ENCODE measurements around the gene GRM7. TPM values are rescaled to one million over a fixed set of nuclear protein-coding genes. Genes with fewer than 3 reads are reported as not detected.

GRM7 gene
- total RNA-seq, 1 experiment from 2014 or later, result 0.28 TPM

- no peaks in the 10 kb centered on the region for H3K36me3 Mint-ChIP-seq (ENCODE audit: insufficient read depth in 1 of 3, low read depth in 3 of 3)
- Histone ChIP-seq H2BK5ac (ENCODE audit: insufficient read length, low read length) (no peak overlapping the region), H3K27ac (ENCODE audit: insufficient read length, low read depth, low read length) (no peak overlapping the region), H3K4me1 (ENCODE audit: insufficient read depth, low read length) (no peaks in the 10 kb centered on the region), H3K23ac (ENCODE audit: insufficient read length, low read depth, low read length) (no peak overlapping the region), H3K14ac (ENCODE audit: insufficient read depth, low read length) (no peak overlapping the region), H3K79me1 (ENCODE audit: insufficient read depth, low read depth, low read length, poor library complexity, severe bottlenecking) (no peaks in the 10 kb centered on the region), H3K27me3 (ENCODE audit: insufficient read depth, low read length) (no peaks in the 10 kb centered on the region), H4K91ac (ENCODE audit: insufficient read length, low read depth, low read length) (no peak overlapping the region), H3T11ph (ENCODE audit: low read length) (no peak overlapping the region), H2BK15ac (ENCODE audit: low read depth, low read length) (no peak overlapping the region), H4K8ac (replicated peaks; ENCODE audit: insufficient read length, low read depth, low read length) (no peak overlapping the region), H2BK20ac (ENCODE audit: low read depth, low read length, poor library complexity, severe bottlenecking) (no peak overlapping the region), H3K23me2 (ENCODE audit: insufficient read length, low read depth, low read length, poor library complexity, severe bottlenecking) (no peaks in the 10 kb centered on the region), H2BK120ac (ENCODE audit: low read depth, low read length, poor library complexity, severe bottlenecking) (no peak overlapping the region), H3K79me2 (ENCODE audit: insufficient read depth, low read length) (no peaks in the 10 kb centered on the region), H3K9ac (ENCODE audit: extremely low read depth, insufficient read length, low read length) (no peak overlapping the region), H2BK12ac (ENCODE audit: insufficient read length, low read depth, low read length) (no peak overlapping the region), H2AFZ (ENCODE audit: low read length) (no peak overlapping the region), H3K9me3 (ENCODE audit: control insufficient read depth, low read depth, low read length) (no peaks in the 10 kb centered on the region), H3K56ac (ENCODE audit: insufficient read length, low read depth, low read length) (no peak overlapping the region), H4K20me1 (ENCODE audit: control insufficient read depth, insufficient read depth, insufficient read length) (no peaks in the 10 kb centered on the region), H3K4me2 (ENCODE audit: insufficient read depth, insufficient read length, low read length) (no peak overlapping the region), H3K4ac (ENCODE audit: low read depth, low read length) (no peak overlapping the region), H2AK5ac (ENCODE audit: insufficient read length, low read length) (no peak overlapping the region), H4K5ac (ENCODE audit: insufficient read length, low read depth, low read length) (no peak overlapping the region), H3K18ac (ENCODE audit: insufficient read length, low read depth, low read length) (no peak overlapping the region)
- no peak overlapping the region for H3K4me3 Mint-ChIP-seq
- no peak for TF ChIP-seq CTCF (conservative IDR thresholded peaks at IDR 0.05)
- no peak overlapping the region for H3K27ac Mint-ChIP-seq
- no peaks in the 10 kb centered on the region for H3K4me1 Mint-ChIP-seq
- no CpG with 5 or more reads among the region's 7 CpGs for WGBS (ENCODE audit: extremely low coverage, insufficient read length, low lambda C conversion rate)
- no peak for DNase-seq
- no peaks in the 10 kb centered on the region for H3K9me3 Mint-ChIP-seq
- no peaks in the 10 kb centered on the region for H3K27me3 Mint-ChIP-seq (ENCODE audit: low read depth)
These were observed 432.4 kb downstream of the GRM7 start for GRCh38 chr3:7293286-7293685.
